ENCODE data around the gene KRTAP10-11. TPM values are rescaled to one million over a fixed set of nuclear protein-coding genes. Genes with fewer than 3 reads are reported as not detected.
"Not testable (repeated sequence)": the region's sequence is repeated elsewhere in the genome, so short reads cannot be mapped to it uniquely, and the experiment has no call there.

KRTAP10-11 gene
- total RNA-seq, 1 experiment from 2014 or later, result not detected

- no peak for DNase-seq
- Histone ChIP-seq H3K4me3 (ENCODE audit: low read depth, low read length) (no peak within 1 kb of the TSS), H3K4me1 (no peaks in the 10 kb centered on the region), H3K9me3 (peaks cover 16% of the 10 kb centered on the region; the same call in 1 of the 2 replicates), H3K27me3 (replicated peaks; ENCODE audit: control insufficient read depth, insufficient read depth, low read length) (no peaks in the 10 kb centered on the region), H3K36me3 (ENCODE audit: control insufficient read depth, insufficient read depth, low read length) (no peaks in the 10 kb centered on the region)
- intact Hi-C loops (cut with micrococcal nuclease; ENCODE audit: unreplicated experiment), result no loop called here
- H3K9me3 Mint-ChIP-seq (ENCODE audit: unreplicated experiment), result peaks cover 53% of the 10 kb centered on the region
- no peak within 1 kb of the TSS for H3K4me3 Mint-ChIP-seq (ENCODE audit: unreplicated experiment)
- no peaks in the 10 kb centered on the region for H3K36me3 Mint-ChIP-seq (ENCODE audit: insufficient read depth, unreplicated experiment)
- CTCF ChIA-PET, result no interaction called here
- no TSS peak for BruUV-seq (replicated peaks)
- no peaks in the 10 kb centered on the region for H3K27me3 Mint-ChIP-seq (ENCODE audit: insufficient read depth, unreplicated experiment)
- TF ChIP-seq CTCF (IDR thresholded peaks at IDR 0.05; ENCODE audit: insufficient read depth in 1 of 2, low read depth in 1 of 2, low read length in 1 of 2, severe bottlenecking in 1 of 2, unreplicated experiment in 1 of 2), result no peak
- H3K4me1 Mint-ChIP-seq (ENCODE audit: low read depth, unreplicated experiment), result no peaks in the 10 kb centered on the region
- POLR2A ChIA-PET, result no interaction called here
- no peak within 1 kb of the TSS for H3K27ac Mint-ChIP-seq (ENCODE audit: unreplicated experiment)
These were observed 19.5 kb upstream of the KRTAP10-11 start, which contains the start of gene KRTAP10-9 for GRCh38 chr21:44626673-44627143. TSS of gene KRTAP10-9 (plus strand) at chr21:44627093. CDS start at chr21:44627172, 79 bp downstream.

GRCh38 chr21:44627181-44627822, 18.9 kb upstream of the KRTAP10-11 start:
- H3K27ac Mint-ChIP-seq (ENCODE audit: unreplicated experiment); H3K4me3 ChIP-seq (ENCODE audit: low read depth, low read length): not testable (repeated sequence)

GRCh38 chr21:44627831-44628233, 18.4 kb upstream of the KRTAP10-11 start:
- H3K36me3 Mint-ChIP-seq (ENCODE audit: insufficient read depth, unreplicated experiment); H3K27me3 ChIP-seq (replicated peaks; ENCODE audit: control insufficient read depth, insufficient read depth, low read length); H3K36me3 ChIP-seq (ENCODE audit: control insufficient read depth, insufficient read depth, low read length); POLR2A ChIA-PET; H3K4me3 ChIP-seq (ENCODE audit: low read depth, low read length); H3K4me3 Mint-ChIP-seq (ENCODE audit: unreplicated experiment); H3K27ac Mint-ChIP-seq (ENCODE audit: unreplicated experiment); intact Hi-C loops (cut with micrococcal nuclease; ENCODE audit: unreplicated experiment); H3K4me1 Mint-ChIP-seq (ENCODE audit: low read depth, unreplicated experiment); BruUV-seq (replicated peaks); H3K27me3 Mint-ChIP-seq (ENCODE audit: insufficient read depth, unreplicated experiment); H3K4me1 ChIP-seq; DNase-seq: not testable (repeated sequence)
- peaks cover 55% of the 10 kb centered on the region for H3K9me3 Mint-ChIP-seq (ENCODE audit: unreplicated experiment)
- peaks cover 27% of the 10 kb centered on the region for H3K9me3 ChIP-seq
- CTCF ChIA-PET, result interaction anchor here (0.6 kb wide), 1 partner anchor 77 kb away, joined by 3 read pairs; no protein-coding TSS in a partner anchor

More at GRCh38 chr21:44627181-44627822, 18.9 kb upstream of the KRTAP10-11 start:
- H3K4me1 ChIP-seq; H3K27me3 ChIP-seq (replicated peaks; ENCODE audit: control insufficient read depth, insufficient read depth, low read length); POLR2A ChIA-PET; H3K27me3 Mint-ChIP-seq (ENCODE audit: insufficient read depth, unreplicated experiment); H3K36me3 Mint-ChIP-seq (ENCODE audit: insufficient read depth, unreplicated experiment); H3K4me3 Mint-ChIP-seq (ENCODE audit: unreplicated experiment); intact Hi-C loops (cut with micrococcal nuclease; ENCODE audit: unreplicated experiment); BruUV-seq (replicated peaks); H3K4me1 Mint-ChIP-seq (ENCODE audit: low read depth, unreplicated experiment); DNase-seq; H3K36me3 ChIP-seq (ENCODE audit: control insufficient read depth, insufficient read depth, low read length): not testable (repeated sequence)
- CTCF ChIA-PET, result interaction anchor here (0.6 kb wide), 1 partner anchor 77 kb away, joined by 3 read pairs; no protein-coding TSS in a partner anchor
- peaks cover 56% of the 10 kb centered on the region for H3K9me3 Mint-ChIP-seq (ENCODE audit: unreplicated experiment)
- peaks cover 22% of the 10 kb centered on the region for H3K9me3 ChIP-seq

GRCh38 chr21:44628707-44629391, 17.4 kb upstream of the KRTAP10-11 start:
- POLR2A ChIA-PET, result no interaction called here
- BruUV-seq (replicated peaks), result no TSS peak
- H3K4me1 Mint-ChIP-seq (ENCODE audit: low read depth, unreplicated experiment), result no peaks in the 10 kb centered on the region

More at GRCh38 chr21:44628707-44629391, 17.4 kb upstream of the KRTAP10-11 start:
- H3K27me3 Mint-ChIP-seq (ENCODE audit: insufficient read depth, unreplicated experiment), result peaks cover 2% of the 10 kb centered on the region
- no peaks in the 10 kb centered on the region for H3K36me3 Mint-ChIP-seq (ENCODE audit: insufficient read depth, unreplicated experiment)
- H3K4me3 ChIP-seq (ENCODE audit: low read depth, low read length), result no peak overlapping the region
- no peak for TF ChIP-seq CTCF (IDR thresholded peaks at IDR 0.05; ENCODE audit: insufficient read depth in 1 of 2, low read depth in 1 of 2, low read length in 1 of 2, severe bottlenecking in 1 of 2, unreplicated experiment in 1 of 2)
- no peaks in the 10 kb centered on the region for H3K27me3 ChIP-seq (replicated peaks; ENCODE audit: control insufficient read depth, insufficient read depth, low read length)
- H3K36me3 ChIP-seq (ENCODE audit: control insufficient read depth, insufficient read depth, low read length), result no peaks in the 10 kb centered on the region
- H3K4me3 Mint-ChIP-seq (ENCODE audit: unreplicated experiment), result no peak overlapping the region
- H3K4me1 ChIP-seq, result no peaks in the 10 kb centered on the region
- H3K27ac Mint-ChIP-seq (ENCODE audit: unreplicated experiment), result no peak overlapping the region
- DNase-seq, result no peak
- peaks cover 21% of the 10 kb centered on the region for H3K9me3 ChIP-seq
- intact Hi-C loops (cut with micrococcal nuclease; ENCODE audit: unreplicated experiment), result no loop called here
- peaks cover 55% of the 10 kb centered on the region for H3K9me3 Mint-ChIP-seq (ENCODE audit: unreplicated experiment)
- CTCF ChIA-PET, result no interaction called here

Measured in Caco-2 (cell line).